NOMO-1 treated with DMSO at 0.1 percent for 48 hours (cell line): ENCODE results near the gene ERBIN.
"Not testable (repeated sequence)": the region's sequence is repeated elsewhere in the genome, so short reads cannot be mapped to it uniquely, and the experiment has no call there.

Experiments used
- DNase-seq: peaks from one replicate; lab custom pipeline; 2025; ENCODE audit not compliant: unreplicated experiment; lab: John Stamatoyannopoulos, UW

ERBIN gene

DNA sequence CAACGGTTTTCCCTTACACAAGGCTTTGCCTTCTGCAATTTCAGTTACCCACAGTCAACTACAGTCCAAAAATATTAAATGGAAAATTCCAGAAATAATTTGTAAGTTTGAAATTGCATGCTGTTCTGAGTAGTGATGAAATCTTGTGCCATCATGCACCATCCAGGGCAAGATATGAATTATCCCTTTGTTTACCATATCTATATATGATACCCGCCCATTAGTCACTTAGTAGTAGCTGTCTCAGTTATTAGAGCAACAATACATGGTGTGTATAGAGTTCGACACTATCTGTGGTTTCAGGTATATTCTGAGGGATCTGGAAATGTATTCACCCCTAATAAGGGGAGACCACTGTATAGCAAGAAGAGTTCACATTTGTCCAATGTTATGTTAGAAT is 29.4 kb downstream of the ERBIN start:
- no peak for DNase-seq

DNA sequence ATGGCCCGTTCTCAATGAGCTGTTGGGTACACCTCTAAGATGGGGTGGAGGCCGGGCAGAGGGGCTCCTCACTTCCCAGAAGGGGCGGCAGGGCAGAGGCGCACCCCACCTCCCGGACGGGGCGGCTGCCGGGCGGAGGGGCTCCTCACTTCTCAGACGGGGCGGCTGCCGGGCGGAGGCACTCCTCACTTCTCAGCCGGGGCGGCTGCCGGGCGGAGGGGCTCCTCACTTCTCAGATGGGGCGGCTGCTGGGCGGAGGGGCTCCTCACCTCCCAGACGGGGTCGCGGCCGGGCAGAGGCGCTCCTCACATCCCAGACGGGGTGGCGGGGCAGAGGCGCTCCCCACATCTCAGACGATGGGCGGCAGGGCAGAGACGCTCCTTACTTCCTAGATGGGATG is 31.3 kb downstream of the ERBIN start:
- DNase-seq = not testable (repeated sequence)

DNA sequence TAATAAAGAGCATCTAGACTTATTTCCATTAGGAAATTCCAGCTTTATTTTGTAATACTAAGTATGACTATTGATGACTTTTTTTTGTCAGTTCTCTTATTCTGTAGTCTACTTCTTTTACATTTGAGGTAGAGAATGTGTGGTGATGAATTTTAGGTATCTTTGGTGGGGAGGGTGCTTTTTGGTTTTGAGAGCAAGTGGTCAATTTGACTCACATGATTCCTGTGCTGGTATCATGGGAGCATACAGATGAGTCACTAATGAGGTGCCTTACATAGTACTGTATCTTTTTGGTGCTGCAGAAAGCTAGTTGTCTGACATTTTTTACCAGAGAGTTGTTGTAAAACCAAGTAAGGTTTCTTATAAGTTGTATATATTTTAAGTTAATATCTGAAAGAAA is 35.3 kb downstream of the ERBIN start:
- no peak for DNase-seq

DNA sequence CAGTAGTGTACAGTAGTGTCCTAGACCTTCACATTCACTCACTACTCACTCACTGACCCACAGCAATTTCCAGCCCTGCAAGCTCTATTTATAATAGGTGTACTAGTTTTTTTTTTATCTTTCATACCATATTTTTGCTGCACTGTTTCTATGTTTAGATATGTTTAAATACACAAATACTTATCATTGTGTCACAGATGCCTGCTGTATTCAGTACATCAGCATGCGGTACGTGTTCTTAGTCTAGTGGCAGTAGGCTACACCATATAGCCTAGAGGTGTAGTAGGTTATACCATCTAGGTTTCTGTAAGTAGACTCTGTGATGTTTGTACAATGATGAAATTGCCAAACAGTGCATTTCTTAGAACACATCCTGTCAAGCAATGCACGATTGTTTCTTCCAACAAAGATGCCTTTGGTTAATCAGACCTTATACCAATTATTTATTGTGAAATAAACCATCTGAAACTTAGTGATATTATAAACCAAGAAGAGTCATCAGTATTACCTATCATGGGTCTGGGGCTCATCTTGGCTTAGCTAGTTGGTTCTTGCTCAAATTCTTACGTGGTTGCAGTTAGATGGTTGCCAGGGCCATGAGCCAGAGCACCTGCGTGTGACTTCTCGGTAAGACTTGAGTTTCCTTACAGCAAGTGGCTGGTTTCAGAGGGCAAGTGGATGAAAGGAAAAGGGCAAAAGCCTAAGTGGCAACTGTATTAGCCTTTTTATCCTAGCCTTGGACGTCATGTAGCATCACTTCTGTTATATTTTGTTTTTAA is 41.1 kb downstream of the ERBIN start:
- DNase-seq = no peak

DNA sequence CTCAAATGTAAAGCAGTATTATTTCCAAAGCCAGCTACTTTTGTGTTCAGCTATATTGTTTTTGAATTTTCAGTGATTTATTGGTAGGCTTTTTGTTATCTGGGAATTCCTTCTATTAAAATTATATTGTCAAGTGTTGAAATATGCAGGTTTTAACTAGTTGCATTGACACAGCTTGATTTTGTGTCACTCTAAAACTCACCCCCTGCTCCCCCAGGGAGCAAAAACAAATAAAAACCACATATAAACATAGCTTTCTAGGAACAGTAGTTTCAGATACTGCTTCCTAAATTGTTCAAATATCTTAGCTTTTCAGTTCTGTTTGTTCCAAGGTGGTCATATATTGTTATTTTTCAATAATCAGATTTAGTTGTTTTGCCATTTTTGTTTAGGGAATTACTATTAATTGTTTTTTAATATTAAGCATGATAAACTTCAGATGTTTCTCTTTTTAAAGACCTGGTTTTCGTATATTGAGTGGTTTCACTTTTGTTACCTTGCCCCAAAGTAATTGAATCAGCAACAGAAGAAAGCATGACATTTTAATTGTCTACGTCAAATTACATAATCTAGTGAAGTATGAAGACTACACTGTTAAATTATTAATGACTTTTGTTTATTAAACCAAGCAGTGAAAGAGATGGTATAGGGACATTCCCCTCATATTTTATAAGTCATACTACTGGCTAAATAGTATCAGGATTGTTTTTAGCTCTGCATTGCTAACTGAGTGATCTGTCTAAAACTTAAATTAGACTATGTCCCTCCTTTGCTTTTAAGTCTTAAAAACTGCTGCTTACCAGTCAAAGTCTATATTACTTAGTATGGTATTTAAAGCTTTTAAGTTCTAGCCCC is 43.4 kb downstream of the ERBIN start:
- no peak for DNase-seq

DNA sequence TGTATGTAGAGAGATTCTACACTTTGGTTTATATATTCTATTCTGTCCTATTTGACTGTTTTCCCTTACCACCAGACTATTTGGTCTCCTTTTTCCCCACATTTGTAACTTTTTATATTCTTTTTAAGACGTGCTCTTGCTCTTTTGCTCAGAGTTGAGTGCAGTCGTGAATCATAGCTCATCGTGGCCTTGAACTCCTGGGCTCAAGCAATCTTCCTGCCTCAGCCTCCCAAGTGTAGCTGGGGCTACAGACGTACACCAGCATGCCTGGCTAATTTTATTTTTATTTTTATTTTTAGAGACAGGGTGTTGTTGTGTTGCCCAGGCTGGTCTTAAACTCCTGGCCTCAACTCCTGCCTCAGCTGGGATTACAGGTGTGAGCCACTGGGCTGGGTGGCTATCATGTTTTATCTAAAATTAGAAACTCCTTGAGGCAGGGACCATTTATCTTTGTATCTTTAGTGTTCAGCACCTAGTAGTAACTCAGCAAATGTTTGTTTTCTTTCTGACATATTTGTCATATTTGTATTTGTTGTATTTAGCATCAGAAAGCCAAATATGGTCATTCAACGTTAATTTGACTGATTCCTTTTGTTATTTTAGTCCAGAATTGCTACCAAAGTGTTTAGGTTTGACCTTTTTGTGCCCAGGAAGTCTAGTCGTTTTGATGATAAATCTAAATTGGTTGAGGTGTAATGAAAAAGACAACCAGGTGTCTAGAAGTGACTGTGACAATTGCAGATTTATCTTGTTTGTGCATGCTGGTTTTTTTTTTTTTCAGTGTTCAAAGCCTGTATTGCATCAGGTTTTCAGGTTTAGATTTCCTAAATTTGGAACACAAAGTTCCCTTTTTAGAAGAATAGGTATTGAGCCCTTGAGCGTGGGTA is 44.3 kb downstream of the ERBIN start:
- DNase-seq = no peak

DNA sequence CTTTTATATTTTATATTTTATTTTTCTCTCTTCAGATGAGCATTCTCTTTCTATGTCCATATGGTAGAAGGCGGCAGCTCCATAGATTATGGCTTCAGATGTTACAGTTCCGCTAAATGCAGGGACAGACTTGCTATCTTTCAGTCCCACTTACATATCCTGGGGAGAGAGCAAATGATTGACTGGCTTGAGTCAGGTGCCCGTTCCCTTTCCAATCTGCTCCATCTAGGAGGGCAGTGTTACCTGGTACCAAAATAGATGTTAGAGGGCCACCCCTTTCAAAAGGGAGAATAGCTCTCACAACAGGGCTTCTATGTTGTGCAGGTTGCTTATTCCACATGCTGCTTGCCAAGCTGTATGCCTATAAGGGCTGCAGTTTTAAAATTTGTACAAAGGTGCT is 45.3 kb downstream of the ERBIN start:
- DNase-seq = no peak

DNA sequence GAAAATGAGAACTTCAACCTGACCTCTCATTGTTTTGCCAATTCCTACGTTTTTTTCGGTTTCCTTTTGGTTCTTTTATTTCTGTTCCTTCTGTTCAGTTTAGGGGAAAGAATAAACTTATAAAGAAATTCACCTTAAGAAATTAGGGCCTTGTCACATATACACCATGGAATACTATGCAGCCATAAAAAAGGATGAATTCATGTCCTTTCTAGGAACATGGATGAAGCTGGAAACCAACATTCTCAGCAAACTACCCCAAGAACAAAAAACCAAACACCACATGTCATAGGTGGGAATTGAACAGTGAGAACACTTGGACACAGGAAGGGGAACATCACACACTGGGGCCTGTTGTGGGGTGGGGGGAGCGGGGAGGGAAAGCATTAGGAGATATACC is 46.5 kb downstream of the ERBIN start:
- not testable (repeated sequence) for DNase-seq

DNA sequence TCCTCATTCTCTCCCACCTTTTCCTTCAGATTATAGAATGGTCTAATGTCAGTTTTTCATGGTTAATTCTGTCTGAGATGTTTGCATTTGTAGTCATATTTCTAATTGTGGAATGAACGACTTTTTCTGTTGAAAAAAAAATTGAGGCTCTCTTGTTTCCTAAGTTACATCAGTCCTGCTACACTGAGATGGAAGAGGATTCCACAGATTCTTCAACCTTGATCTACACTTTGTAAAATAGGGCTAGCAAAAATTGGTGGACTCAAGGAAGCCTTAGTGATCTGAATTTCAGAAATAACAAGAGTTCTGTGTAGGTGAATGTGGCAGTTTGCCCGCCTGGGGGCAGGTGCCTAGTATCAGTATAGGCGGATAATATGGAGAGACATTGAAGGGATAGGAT is 51.9 kb downstream of the ERBIN start:
- DNase-seq = no peak

DNA sequence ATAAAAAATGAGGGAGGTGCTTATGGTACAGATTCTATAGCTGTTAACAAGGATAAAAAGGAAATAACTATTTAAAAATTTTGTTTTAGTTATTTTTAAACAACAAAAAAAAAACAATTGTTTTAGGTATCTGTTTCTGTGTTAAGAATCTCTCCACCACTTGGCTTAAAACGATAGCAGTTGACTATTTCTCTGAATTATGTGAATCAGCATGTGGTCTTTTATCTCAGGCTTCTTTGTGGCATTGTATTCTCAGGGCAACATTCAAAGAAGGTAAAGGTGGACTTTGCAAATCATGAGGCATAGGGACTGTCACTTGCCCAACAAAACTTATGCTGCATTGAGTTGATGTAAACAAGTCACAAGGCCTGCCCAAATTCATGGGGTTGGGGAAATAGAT is 55.2 kb downstream of the ERBIN start:
- DNase-seq = no peak

DNA sequence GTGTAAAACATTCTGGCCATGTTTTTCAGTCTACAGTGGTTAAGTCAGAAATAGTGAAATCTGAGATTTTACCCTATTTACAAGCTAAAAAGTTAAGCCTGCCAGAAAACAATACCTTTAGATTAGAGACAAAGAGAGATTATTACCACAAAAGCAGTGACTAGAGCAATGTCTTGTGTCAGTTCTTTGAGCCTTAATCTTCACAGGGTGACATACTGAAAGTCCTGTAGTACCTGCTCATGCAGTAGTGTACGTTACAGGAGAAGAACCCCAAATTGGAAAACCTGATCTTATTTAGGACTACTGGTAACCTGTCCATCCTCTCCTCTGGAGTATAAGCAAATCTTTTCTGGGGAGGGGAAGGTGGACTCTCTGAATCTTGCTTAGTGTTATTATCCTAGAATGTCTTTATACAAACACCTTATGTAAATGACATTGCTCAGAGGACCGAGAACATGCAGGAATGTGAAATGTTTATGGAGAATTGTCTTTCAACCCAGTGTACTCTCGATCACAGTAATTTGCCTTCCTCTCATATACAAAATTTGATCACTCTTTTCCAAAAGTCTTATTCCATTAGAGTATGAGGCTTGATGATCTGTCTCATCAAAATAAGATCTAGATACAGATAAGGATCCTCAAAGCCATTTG is 55.7 kb downstream of the ERBIN start:
- DNase-seq = no peak

DNA sequence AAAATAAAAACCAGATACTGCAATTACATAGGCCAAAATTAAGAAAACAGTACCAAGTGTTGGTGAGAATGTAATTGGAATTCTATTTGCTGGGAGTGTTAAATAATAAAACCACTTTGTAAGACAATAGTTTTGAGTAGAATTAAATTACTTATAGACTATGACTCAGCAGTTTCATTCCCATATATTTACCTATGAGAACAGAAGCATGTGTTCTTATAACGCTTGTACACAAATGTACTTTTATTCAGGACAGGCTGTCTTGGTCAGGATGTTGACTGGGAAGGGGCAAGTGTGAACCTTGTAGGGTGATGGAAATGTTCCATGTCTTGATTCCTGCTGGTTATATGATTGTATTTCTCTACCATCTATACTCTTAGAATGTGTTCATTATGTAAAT is 56.3 kb downstream of the ERBIN start:
- no peak for DNase-seq

DNA sequence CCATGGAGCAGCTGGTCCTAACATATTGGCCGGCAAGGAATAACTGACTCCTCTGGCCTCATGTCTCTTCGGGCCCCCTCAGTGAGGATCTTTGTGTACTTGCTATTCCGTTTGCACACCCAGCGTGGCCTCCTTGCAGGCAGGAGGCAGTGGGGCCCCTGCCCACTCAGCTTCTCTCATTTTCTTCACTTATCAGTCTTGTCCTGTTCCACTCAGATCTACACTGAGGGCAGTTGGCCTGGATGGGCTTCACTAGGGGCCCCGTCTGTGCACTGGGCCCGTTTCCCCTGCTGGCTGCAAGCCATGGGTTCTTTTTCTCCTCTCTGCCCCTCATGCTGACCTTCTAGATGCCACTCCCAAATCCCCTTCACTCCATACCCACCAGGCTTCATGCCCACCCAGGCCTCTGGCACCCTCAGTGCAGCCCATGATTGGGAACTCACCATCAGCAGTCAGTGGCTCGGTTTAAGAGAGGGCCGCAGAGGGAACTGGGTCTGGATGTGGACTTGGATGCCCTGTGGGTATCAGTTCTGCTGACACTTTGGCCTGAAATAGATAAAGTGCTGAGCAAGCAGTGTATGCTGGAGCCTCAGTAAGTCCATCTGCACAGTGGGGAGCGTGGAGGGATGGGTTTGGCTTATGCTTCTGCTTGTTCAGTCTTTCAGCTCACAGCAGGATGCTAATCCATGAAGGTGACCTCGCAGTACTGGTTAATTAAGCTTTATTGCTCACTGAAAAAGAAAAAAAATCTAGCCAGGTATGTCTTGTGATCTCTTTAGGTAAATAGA is 57.9 kb downstream of the ERBIN start:
- no peak for DNase-seq

DNA sequence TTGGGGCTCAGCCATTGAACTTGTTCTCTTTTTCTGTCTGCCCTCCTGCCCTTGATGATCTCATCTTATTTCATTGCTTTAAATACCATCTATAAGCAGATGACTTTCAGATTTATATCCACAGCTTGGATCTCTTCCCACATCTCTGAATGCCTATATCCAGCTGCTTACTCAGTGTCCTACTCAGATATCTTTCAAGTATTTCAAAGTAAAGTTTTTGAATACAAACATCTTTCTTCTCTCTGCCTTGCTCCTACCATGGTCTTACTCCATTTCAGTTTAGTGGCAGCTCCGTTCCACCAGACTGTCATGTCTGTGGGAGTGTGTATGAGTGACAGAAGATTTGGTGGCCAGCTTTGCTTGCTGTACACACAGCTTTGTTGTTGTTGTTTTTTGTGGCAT is 59.7 kb downstream of the ERBIN start:
- no peak for DNase-seq

DNA sequence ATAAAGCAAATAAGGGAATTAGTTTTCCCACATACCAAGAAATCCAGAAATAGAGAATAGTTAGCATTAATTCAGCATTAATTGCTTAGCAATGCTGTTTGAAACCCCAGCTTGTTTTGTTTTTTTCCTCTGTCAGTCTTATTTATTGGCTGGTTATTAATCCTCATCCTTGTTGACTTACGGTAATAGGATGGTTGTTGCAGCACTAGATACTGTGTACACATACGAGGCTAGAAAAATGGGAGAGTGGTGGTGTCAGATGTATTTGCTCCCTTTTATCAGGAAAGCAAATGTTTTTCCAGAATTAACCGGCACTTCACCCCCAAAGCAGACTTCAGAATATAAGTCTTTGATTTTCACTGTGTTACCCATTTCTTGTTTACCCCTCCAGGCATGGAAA is 60.4 kb downstream of the ERBIN start:
- no peak for DNase-seq

DNA sequence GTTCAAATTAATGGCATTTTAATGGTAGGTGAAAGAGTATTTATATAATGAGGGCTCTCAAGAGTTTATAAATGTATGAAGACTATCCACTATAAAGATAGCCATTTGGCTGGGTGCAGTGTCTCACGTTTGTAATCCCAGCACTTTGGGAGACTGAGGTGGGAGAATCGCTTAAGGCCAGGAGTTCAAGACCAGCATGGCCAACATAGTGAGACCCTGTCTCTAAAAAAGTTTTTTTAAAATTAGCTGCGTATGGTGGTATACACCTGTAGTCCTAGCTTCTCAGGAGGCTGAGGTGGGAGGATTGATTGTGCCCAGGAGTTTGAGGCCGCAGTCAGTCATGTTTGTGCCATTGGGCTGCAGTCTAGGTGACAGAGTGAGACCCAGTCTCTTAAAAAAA is 61.6 kb downstream of the ERBIN start:
- no peak for DNase-seq

DNA sequence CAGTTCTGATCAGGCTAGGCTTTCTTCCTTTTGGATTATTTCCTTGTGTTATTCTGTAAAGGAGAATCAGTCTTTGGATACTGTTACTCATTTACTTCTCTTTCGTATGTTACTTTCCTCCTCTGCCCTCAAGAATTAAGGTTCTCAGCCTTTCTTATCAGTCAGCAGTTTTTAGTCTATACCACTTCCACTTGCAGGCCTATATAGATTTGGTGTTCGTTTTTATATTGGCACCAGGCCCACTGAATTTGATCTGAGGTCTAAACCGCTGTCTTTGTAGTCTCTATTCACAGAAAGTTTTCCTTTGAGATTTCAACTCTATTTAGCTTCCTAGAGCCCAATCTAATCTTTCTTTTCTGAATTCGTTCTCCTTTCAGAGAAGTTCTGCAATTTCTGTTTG is 62.8 kb downstream of the ERBIN start:
- DNase-seq = no peak

DNA sequence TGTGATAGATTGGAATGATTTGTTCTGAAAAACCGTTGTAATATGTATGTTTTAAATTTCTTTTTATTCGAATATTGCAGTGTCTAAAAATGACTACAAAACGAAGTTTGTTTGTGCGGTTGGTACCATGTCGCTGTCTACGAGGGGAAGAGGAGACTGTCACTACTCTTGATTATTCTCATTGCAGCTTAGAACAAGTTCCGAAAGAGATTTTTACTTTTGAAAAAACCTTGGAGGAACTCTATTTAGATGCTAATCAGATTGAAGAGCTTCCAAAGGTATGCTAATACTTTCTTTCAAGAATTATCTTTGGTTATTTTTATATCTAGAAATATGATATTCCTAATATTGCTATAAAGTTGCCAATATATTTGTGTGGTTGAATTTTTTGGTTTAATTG is 66.3 kb downstream of the ERBIN start:
- no peak for DNase-seq

DNA sequence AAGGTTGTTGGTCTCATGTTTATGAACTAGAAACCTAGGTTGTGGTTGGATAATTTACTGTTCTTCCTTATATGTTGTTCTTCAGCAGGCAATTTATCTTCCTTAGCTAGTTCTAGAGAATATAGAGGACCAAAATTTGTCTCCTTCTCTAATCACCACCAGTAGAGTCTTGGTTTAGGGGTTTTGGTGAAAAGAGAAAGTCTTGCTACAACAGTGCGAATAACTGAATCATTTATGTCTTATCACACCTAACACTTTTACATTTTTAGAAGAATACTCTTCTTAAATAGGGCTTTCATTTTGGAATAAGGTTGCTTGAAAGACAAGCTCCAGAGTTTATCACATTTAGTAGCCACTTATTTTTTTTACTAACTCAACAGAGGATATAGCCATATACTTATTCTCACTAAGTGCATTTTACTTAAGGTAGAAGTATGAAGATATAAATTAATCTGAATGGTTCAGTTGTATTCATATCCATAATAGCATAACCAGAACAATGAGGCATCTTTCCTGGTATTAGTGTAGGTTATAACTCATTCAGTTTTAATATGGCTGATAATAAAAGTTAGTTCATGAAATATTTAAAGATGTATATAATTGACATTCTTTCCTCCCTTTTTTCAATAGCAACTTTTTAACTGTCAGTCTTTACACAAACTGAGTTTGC is 67.9 kb downstream of the ERBIN start:
- DNase-seq = no peak
